Right atrium auricular region (tissue), 2 donors: ENCODE results near the gene FCSK. TPM values are rescaled to one million over a fixed set of nuclear protein-coding genes. Genes with fewer than 3 reads are reported as not detected.

ENCODE experiments used
- DNase-seq: peaks from one replicate; pipeline ENCODE4 v3.0.0-alpha.2; 2019; ENCODE audit warnings: low spot score
- H3K27ac ChIP-seq, 2 donors: fragments of 200-600 bp; sonication (generic); 1 replicate in 1 of 2; 2 replicates in 1 of 2; pipeline ENCODE4 v1.5.1; 2016 to 2019
- H3K27me3 ChIP-seq, 2 donors: fragments of 200-600 bp; sonication (generic); one replicate each; pipeline versions ENCODE4 v1.5.1 to v1.6.0; 2017 to 2019
- H3K36me3 ChIP-seq: fragments of 200-600 bp; sonication (generic); one replicate; pipeline ENCODE4 v1.5.1; 2016
- H3K4me1 ChIP-seq, 2 donors: fragments of 200-600 bp; sonication (generic); one replicate each; pipeline versions ENCODE4 v1.5.1 to v1.6.0; 2017 to 2019
- H3K4me3 ChIP-seq, 2 donors: fragments of 200-600 bp; sonication (generic); 1 replicate in 1 of 2; 2 replicates in 1 of 2; pipeline ENCODE4 v1.5.1; 2017 to 2019; ENCODE audit warnings: mild to moderate bottlenecking in 1 of 2, moderate library complexity in 1 of 2
- H3K9me3 ChIP-seq, 2 donors: fragments of 200-600 bp; sonication (generic); one replicate each; pipeline ENCODE4 v1.5.1; 2019
- total RNA-seq, 2 donors: library from RNA; depleted of rRNA; stranded (reverse); fragments of >200 nt; gene quantifications; one replicate each; pipeline ENCODE4 v1.1.0, GENCODE V29; 2016
- TF ChIP-seq, protein P1 (sequence below), 2 donors: fragments of 200-600 bp; sonication (generic); IDR thresholded peaks; one replicate each; pipeline ENCODE4 v1.5.1; 2019; ENCODE audit warnings: antibody characterized with exemption in 2 of 2

FCSK gene
- total RNA-seq, 2 donors from 2014 or later, result 9.5 to 10.2 TPM

DNA sequence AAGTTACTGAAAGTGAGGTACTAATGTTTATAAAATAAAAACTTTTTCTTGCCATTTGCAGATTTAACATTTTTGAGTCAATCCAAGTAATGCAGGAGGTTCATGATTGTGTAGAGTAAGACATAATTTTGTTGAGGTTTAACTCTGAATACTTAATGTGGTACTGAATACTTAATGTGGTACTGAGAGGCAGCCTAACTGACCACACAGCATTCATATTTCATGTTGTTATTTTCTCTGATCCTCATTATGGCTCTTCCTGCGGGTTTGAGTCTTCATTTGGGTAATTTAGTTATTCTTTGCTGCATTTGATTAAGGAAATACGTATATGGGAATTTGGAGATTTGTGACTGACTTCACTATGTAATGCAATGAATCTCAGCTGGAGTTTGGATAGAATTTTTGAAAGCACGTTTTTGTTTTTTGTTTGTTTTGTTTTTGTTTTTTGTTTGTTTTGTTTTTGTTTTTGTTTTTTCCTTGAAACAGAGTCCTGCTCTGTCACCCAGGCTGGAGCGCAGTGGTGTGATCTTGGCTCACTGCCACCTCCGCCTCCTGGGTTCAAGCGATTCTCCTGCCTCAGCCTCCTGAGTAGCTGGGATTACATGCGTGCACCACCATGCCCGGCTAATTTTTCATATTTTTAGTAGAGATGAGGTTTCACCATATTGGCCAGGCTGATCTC is 73.1 kb downstream of the FCSK start:
- Histone ChIP-seq H3K27ac (no peak overlapping the region), H3K9me3 (no peaks in the 10 kb centered on the region), H3K27me3 (no peaks in the 10 kb centered on the region), H3K4me3 (no peak overlapping the region), H3K36me3 (peaks cover 51% of the 10 kb centered on the region), H3K4me1 (peaks cover 0 to 45% of the 10 kb centered on the region in 2 donors)
- TF ChIP-seq, protein P1, sequence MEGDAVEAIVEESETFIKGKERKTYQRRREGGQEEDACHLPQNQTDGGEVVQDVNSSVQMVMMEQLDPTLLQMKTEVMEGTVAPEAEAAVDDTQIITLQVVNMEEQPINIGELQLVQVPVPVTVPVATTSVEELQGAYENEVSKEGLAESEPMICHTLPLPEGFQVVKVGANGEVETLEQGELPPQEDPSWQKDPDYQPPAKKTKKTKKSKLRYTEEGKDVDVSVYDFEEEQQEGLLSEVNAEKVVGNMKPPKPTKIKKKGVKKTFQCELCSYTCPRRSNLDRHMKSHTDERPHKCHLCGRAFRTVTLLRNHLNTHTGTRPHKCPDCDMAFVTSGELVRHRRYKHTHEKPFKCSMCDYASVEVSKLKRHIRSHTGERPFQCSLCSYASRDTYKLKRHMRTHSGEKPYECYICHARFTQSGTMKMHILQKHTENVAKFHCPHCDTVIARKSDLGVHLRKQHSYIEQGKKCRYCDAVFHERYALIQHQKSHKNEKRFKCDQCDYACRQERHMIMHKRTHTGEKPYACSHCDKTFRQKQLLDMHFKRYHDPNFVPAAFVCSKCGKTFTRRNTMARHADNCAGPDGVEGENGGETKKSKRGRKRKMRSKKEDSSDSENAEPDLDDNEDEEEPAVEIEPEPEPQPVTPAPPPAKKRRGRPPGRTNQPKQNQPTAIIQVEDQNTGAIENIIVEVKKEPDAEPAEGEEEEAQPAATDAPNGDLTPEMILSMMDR (IDR thresholded peaks at IDR 0.05), result no peak
- DNase-seq, result no peak

DNA sequence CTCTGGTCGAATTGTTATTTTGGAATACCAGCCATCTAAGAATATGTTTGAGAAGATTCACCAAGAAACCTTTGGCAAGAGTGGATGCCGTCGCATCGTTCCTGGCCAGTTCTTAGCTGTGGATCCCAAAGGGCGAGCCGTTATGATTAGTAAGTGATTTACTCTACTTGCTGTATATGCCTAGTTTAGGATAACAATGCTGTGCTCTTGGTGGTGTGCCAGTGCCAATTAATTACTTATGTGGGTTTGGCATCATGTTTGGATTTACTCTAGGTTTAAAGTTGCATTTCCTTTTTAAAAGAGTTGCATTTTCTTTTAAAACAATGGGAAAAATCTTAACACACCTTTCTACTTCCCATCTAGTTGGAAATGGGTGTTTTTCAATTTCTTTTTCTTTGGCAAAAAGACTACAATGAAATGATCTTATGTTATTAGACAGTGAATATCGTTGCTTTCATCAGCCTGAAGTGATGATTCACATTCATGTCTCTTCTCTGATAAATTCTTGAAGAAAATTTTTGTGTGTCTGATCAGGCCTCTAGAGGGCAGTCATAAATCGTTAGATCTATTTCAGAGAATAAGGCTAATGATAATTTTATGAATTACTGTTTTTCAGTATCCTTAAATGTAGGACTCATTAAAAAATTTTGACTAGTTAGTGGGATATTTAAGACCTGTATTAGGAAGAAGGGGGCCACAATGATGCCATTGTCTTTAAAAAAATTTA is 74.8 kb downstream of the FCSK start:
- Histone ChIP-seq H3K4me3 (no peak overlapping the region), H3K27ac (no peak overlapping the region), H3K4me1 (peaks cover 0 to 40% of the 10 kb centered on the region in 2 donors), H3K36me3 (peaks cover 69% of the 10 kb centered on the region), H3K9me3 (no peaks in the 10 kb centered on the region), H3K27me3 (no peaks in the 10 kb centered on the region)
- DNase-seq, result no peak
- TF ChIP-seq, protein P1 (IDR thresholded peaks at IDR 0.05), result peak; percentile 25 to 61

Other genes starting within 250 kb of the FCSK start
- gene EXOSC6, start 202.7 kb upstream of the FCSK start, total RNA-seq, result 10 to 100 TPM; 11.2 to 15.2 TPM
- gene AARS1, start 165.1 kb upstream of the FCSK start, total RNA-seq, result 10 to 100 TPM; 54.0 to 56.8 TPM
- gene DDX19B, start 155.4 kb upstream of the FCSK start, total RNA-seq, result 10 to 100 TPM; 20.8 to 21.6 TPM
- 10 to 100 TPM; 23.3 to 24.9 TPM for gene DDX19A, start 107.7 kb upstream of the FCSK start, total RNA-seq
- 10 to 100 TPM; 13.5 to 16.9 TPM for gene ST3GAL2, start 15.5 kb upstream of the FCSK start, total RNA-seq
- 10 to 100 TPM; 29.1 to 41.8 TPM for gene COG4, start 69.0 kb downstream of the FCSK start, total RNA-seq
- gene SF3B3, start 69.2 kb downstream of the FCSK start, total RNA-seq, result 10 to 100 TPM; 82.1 to 95.1 TPM
- 1 to 10 TPM in 1 of 2 donors, under 1 TPM in 1; 0.39 to 2.2 TPM for gene IL34, start 192.0 kb downstream of the FCSK start, total RNA-seq
- 10 to 100 TPM; 35.3 to 44.7 TPM for gene MTSS2, start 231.5 kb downstream of the FCSK start, total RNA-seq